Stimulated activated CD8-positive, alpha-beta memory T cell treated with anti-CD3 and anti-CD28 coated beads, Interleukin-7, amount 100 ng/mL, for 4 hours (primary cell): Measurements from ENCODE around the gene CPED1.
"Not testable (repeated sequence)": the region's sequence is repeated elsewhere in the genome, so short reads cannot be mapped to it uniquely, and the experiment has no call there.

Experiments
- DNase-seq, 2 donors: peaks; one replicate each; pipeline ENCODE4 v3.0.0-alpha.2; 2020; ENCODE audit warnings: low read depth in 2 of 2

CPED1 gene

GRCh38 chr7:121282129-121282528 is 293.6 kb downstream of the CPED1 start:
- no peak for DNase-seq

- no peak for DNase-seq
Measured at GRCh38 chr7:121285066-121285667, 296.7 kb downstream of the CPED1 start.

GRCh38 chr7:121286186-121286585 is 297.7 kb downstream of the CPED1 start:
- DNase-seq, result no peak

- no peak for DNase-seq
Measured at GRCh38 chr7:121286742-121287734, 298.5 kb downstream of the CPED1 start.

- DNase-seq, result no peak
Measured at GRCh38 chr7:121288894-121289293, 300.4 kb downstream of the CPED1 start.

GRCh38 chr7:121289930-121290329 is 301.4 kb downstream of the CPED1 start:
- DNase-seq, result not testable (repeated sequence)

GRCh38 chr7:121294448-121294992 is 306.0 kb downstream of the CPED1 start:
- no peak for DNase-seq

GRCh38 chr7:121297843-121298242 is 309.3 kb downstream of the CPED1 start:
- no peak for DNase-seq

- DNase-seq, result no peak
Measured at GRCh38 chr7:121298831-121299239, 310.3 kb downstream of the CPED1 start.

GRCh38 chr7:121300685-121301420 is 312.3 kb downstream of the CPED1 start:
- no peak for DNase-seq

- no peak for DNase-seq
Measured at GRCh38 chr7:121301446-121302213, 313.1 kb downstream of the CPED1 start.

GRCh38 chr7:121302214-121302745 is 313.8 kb downstream of the CPED1 start:
- DNase-seq, result no peak

GRCh38 chr7:121303422-121304101 is 315.1 kb downstream of the CPED1 start:
- no peak for DNase-seq

GRCh38 chr7:121304102-121304658 is 315.7 kb downstream of the CPED1 start:
- DNase-seq, result no peak

- no peak for DNase-seq
Measured at GRCh38 chr7:121305109-121305508, 316.6 kb downstream of the CPED1 start.

- no peak for DNase-seq
Measured at GRCh38 chr7:121306565-121306964, 318.1 kb downstream of the CPED1 start.

- no peak for DNase-seq
Measured at GRCh38 chr7:121307021-121307574, 318.6 kb downstream of the CPED1 start.

- DNase-seq, result no peak
Measured at GRCh38 chr7:121313220-121313792, 324.8 kb downstream of the CPED1 start.
